Vagina (tissue), 2 donors: ENCODE measurements around the gene BIN1.

Source experiments
- CTCF ChIP-seq, 3 experiments: fragments of 450-650 bp in 2 of 3; fragments of 200-600 bp in 1 of 3; sonication (generic) in 1 of 3; IDR thresholded peaks; one replicate each; pipeline ENCODE4 v1.5.1; 2017 to 2019; ENCODE audit warnings: antibody characterized with exemption in 3 of 3, mild to moderate bottlenecking in 2 of 3, moderate library complexity in 2 of 3
- POLR2A ChIP-seq, 2 donors: fragments of 450-650 bp; IDR thresholded peaks; one replicate each; pipeline ENCODE4 v1.6.1; 2017; ENCODE audit warnings: antibody characterized with exemption in 2 of 2, mild to moderate bottlenecking in 2 of 2, moderate library complexity in 2 of 2
- POLR2AphosphoS5 ChIP-seq, 2 donors: sonication (generic); formaldehyde crosslinking; IDR thresholded peaks; one replicate each; pipeline ENCODE4 v1.9.0; 2017; ENCODE audit warnings: antibody characterized with exemption in 2 of 2, mild to moderate bottlenecking in 2 of 2, low read depth in 1 of 2; ENCODE audit not compliant: insufficient read depth in 1 of 2

GRCh38 chr2:127122361-127123027 is 15.5 kb upstream of the BIN1 start:
- no peak for TF ChIP-seq CTCF (IDR thresholded peaks at IDR 0.05)
- TF ChIP-seq POLR2AphosphoS5 (IDR thresholded peaks at IDR 0.05; ENCODE audit: insufficient read depth in 1 of 2, low read depth in 1 of 2): no peak
- no peak for TF ChIP-seq POLR2A (IDR thresholded peaks at IDR 0.05)
